Mesendoderm (in vitro differentiated cells): ENCODE results near the gene KSR2.

Source experiments
- DNase-seq: peaks from one replicate; pipeline ENCODE4 v3.0.0; 2013
- H2AK5ac ChIP-seq: 2 replicates; pipeline ENCODE4 v1.6.1; 2013; ENCODE audit warnings: low read length, inconsistent platforms
- H2BK120ac ChIP-seq: 2 replicates; pipeline ENCODE4 v1.6.1; 2013; ENCODE audit warnings: low read depth, mild to moderate bottlenecking, low read length, moderate library complexity, mixed read lengths
- H2BK15ac ChIP-seq: replicated peaks from 2 replicates; pipeline ENCODE4 v1.6.1; 2013; ENCODE audit warnings: low read depth, mild to moderate bottlenecking, moderate library complexity
- H2BK5ac ChIP-seq: 2 replicates; pipeline ENCODE4 v1.6.1; 2013; ENCODE audit warnings: low read length, inconsistent platforms
- H3K18ac ChIP-seq: 2 replicates; pipeline ENCODE4 v1.6.1; 2013; ENCODE audit warnings: mild to moderate bottlenecking, low read length, mixed read lengths
- H3K23ac ChIP-seq: one replicate; pipeline ENCODE4 v1.6.1; 2013; ENCODE audit warnings: low read length
- H3K27ac ChIP-seq: 2 replicates; pipeline ENCODE4 v1.5.1; 2013; ENCODE audit warnings: low read depth, mild to moderate bottlenecking, inconsistent platforms, low read length, moderate library complexity
- H3K27me3 ChIP-seq: 2 replicates; pipeline ENCODE4 v1.6.1; 2013; ENCODE audit warnings: low read length, control low read depth, mild to moderate bottlenecking, inconsistent platforms; ENCODE audit not compliant: insufficient read depth, poor library complexity
- H3K36me3 ChIP-seq: 2 replicates; pipeline ENCODE4 v1.6.1; 2013; ENCODE audit warnings: low read length, inconsistent platforms; ENCODE audit not compliant: control insufficient read depth, insufficient read depth
- H3K4ac ChIP-seq: one replicate; pipeline ENCODE4 v1.6.1; 2013; ENCODE audit warnings: low read depth, mild to moderate bottlenecking, low read length, moderate library complexity
- H3K4me1 ChIP-seq: 2 replicates; pipeline ENCODE4 v1.6.1; 2013; ENCODE audit warnings: low read depth, low read length, inconsistent platforms; ENCODE audit not compliant: control insufficient read depth
- H3K4me2 ChIP-seq: 2 replicates; pipeline ENCODE4 v1.6.1; 2013; ENCODE audit warnings: low read length
- H3K4me3 ChIP-seq: 2 replicates; pipeline ENCODE4 v1.5.1; 2013; ENCODE audit warnings: mild to moderate bottlenecking, low read length
- H3K56ac ChIP-seq: one replicate; pipeline ENCODE4 v1.6.1; 2013; ENCODE audit warnings: low read length
- H3K79me1 ChIP-seq: 2 replicates; pipeline ENCODE4 v1.6.1; 2013; ENCODE audit warnings: low read length, inconsistent platforms
- H3K79me2 ChIP-seq: 2 replicates; pipeline ENCODE4 v1.6.1; 2013; ENCODE audit warnings: mild to moderate bottlenecking, low read length; ENCODE audit not compliant: control insufficient read depth, insufficient read depth
- H3K9ac ChIP-seq: 2 replicates; pipeline ENCODE4 v1.6.1; 2013; ENCODE audit warnings: low read length, inconsistent platforms
- H4K5ac ChIP-seq: one replicate; pipeline ENCODE4 v1.6.1; 2013; ENCODE audit warnings: low read length
- H4K8ac ChIP-seq: one replicate; pipeline ENCODE4 v1.6.1; 2013; ENCODE audit warnings: low read depth, mild to moderate bottlenecking, control low read depth, low read length, moderate library complexity
- WGBS: extraction: QIAGEN DNeasy Blood & Tissue Kit; methylation state at CpG from one replicate; pipeline ENCODE4 v1.1.7; 2013; ENCODE audit warnings: low lambda C conversion rate, missing lambda C conversion rate; ENCODE audit not compliant: insufficient coverage; ENCODE audit errors: extremely low coverage; 5-methylcytosine and 5-hydroxymethylcytosine counted together

KSR2 gene

GRCh38 chr12:117827660-117828059, 141.1 kb downstream of the KSR2 start:
- Histone ChIP-seq H4K8ac (no peak overlapping the region), H3K27ac (no peak overlapping the region), H3K27me3 (no peaks in the 10 kb centered on the region), H2AK5ac (no peak overlapping the region), H3K4me1 (no peaks in the 10 kb centered on the region), H2BK15ac (no peak overlapping the region), H2BK5ac (no peak overlapping the region), H2BK120ac (no peak overlapping the region), H3K79me1 (no peaks in the 10 kb centered on the region), H3K56ac (no peak overlapping the region), H3K79me2 (no peaks in the 10 kb centered on the region), H3K4me3 (no peak overlapping the region), H3K36me3 (no peaks in the 10 kb centered on the region), H4K5ac (no peak overlapping the region), H3K4ac (no peak overlapping the region), H3K18ac (no peak overlapping the region), H3K4me2 (no peak overlapping the region), H3K23ac (no peak overlapping the region), H3K9ac (no peak overlapping the region)
- no CpG with 5 or more reads among the region's 2 CpGs for WGBS
- no peak for DNase-seq

GRCh38 chr12:117825827-117826226, 143.0 kb downstream of the KSR2 start:
- Histone ChIP-seq H3K4ac (no peak overlapping the region), H2BK15ac (no peak overlapping the region), H4K8ac (no peak overlapping the region), H4K5ac (no peak overlapping the region), H3K9ac (no peak overlapping the region), H2BK5ac (no peak overlapping the region), H3K23ac (no peak overlapping the region), H3K27me3 (no peaks in the 10 kb centered on the region), H2AK5ac (no peak overlapping the region), H3K79me2 (no peaks in the 10 kb centered on the region), H3K27ac (no peak overlapping the region), H3K56ac (no peak overlapping the region), H3K18ac (no peak overlapping the region), H3K79me1 (no peaks in the 10 kb centered on the region), H3K4me3 (no peak overlapping the region), H2BK120ac (no peak overlapping the region), H3K4me2 (no peak overlapping the region), H3K4me1 (no peaks in the 10 kb centered on the region), H3K36me3 (no peaks in the 10 kb centered on the region)
- DNase-seq: no peak
- WGBS: no CpG with 5 or more reads among the region's 3 CpGs

GRCh38 chr12:117821480-117822175, 147.2 kb downstream of the KSR2 start:
- H3K56ac ChIP-seq: no peak overlapping the region
- no peak overlapping the region for H3K4me2 ChIP-seq
- H3K27ac ChIP-seq: no peak overlapping the region
- H3K4me1 ChIP-seq: no peaks in the 10 kb centered on the region
- no peaks in the 10 kb centered on the region for H3K36me3 ChIP-seq
- H3K27me3 ChIP-seq: no peaks in the 10 kb centered on the region
- no peak overlapping the region for H3K4ac ChIP-seq
- H3K9ac ChIP-seq: no peak overlapping the region
- H2BK5ac ChIP-seq: no peak overlapping the region
- DNase-seq: no peak
- H2AK5ac ChIP-seq: no peak overlapping the region
- no peak overlapping the region for H3K4me3 ChIP-seq
- H3K18ac ChIP-seq: no peak overlapping the region
- no peaks in the 10 kb centered on the region for H3K79me1 ChIP-seq
- H2BK120ac ChIP-seq: no peak overlapping the region
- H4K5ac ChIP-seq: no peak overlapping the region
- no peaks in the 10 kb centered on the region for H3K79me2 ChIP-seq
- H4K8ac ChIP-seq: no peak overlapping the region
- WGBS: no CpG with 5 or more reads among the region's 6 CpGs
- H3K23ac ChIP-seq: no peak overlapping the region
- H2BK15ac ChIP-seq: no peak overlapping the region

GRCh38 chr12:117820216-117820907, 148.4 kb downstream of the KSR2 start:
- Histone ChIP-seq H2BK5ac (no peak overlapping the region), H2BK15ac (no peak overlapping the region), H3K79me2 (no peaks in the 10 kb centered on the region), H4K5ac (no peak overlapping the region), H4K8ac (no peak overlapping the region), H3K56ac (no peak overlapping the region), H3K9ac (no peak overlapping the region), H3K4me3 (no peak overlapping the region), H3K79me1 (no peaks in the 10 kb centered on the region), H3K27me3 (no peaks in the 10 kb centered on the region), H3K27ac (no peak overlapping the region), H3K4me1 (no peaks in the 10 kb centered on the region), H3K23ac (no peak overlapping the region), H3K36me3 (no peaks in the 10 kb centered on the region), H3K4ac (no peak overlapping the region), H2BK120ac (no peak overlapping the region), H3K18ac (no peak overlapping the region), H3K4me2 (no peak overlapping the region), H2AK5ac (no peak overlapping the region)
- DNase-seq: no peak
- no CpG with 5 or more reads among the region's 12 CpGs for WGBS

GRCh38 chr12:117819160-117819559, 149.6 kb downstream of the KSR2 start:
- no peak for DNase-seq
- Histone ChIP-seq H3K27ac (no peak overlapping the region), H4K5ac (no peak overlapping the region), H2BK5ac (no peak overlapping the region), H3K56ac (no peak overlapping the region), H3K4ac (no peak overlapping the region), H2BK15ac (no peak overlapping the region), H3K4me3 (no peak overlapping the region), H3K79me2 (no peaks in the 10 kb centered on the region), H3K27me3 (no peaks in the 10 kb centered on the region), H3K9ac (no peak overlapping the region), H3K18ac (no peak overlapping the region), H3K4me1 (no peaks in the 10 kb centered on the region), H3K36me3 (no peaks in the 10 kb centered on the region), H3K79me1 (no peaks in the 10 kb centered on the region), H3K23ac (no peak overlapping the region), H2AK5ac (no peak overlapping the region), H4K8ac (no peak overlapping the region), H2BK120ac (no peak overlapping the region), H3K4me2 (no peak overlapping the region)
- WGBS: no CpG with 5 or more reads among the region's 4 CpGs
